B cell (primary cell): ENCODE data around the gene SAP30. TPM values are rescaled to one million over a fixed set of nuclear protein-coding genes. Genes with fewer than 3 reads are reported as not detected.

ENCODE experiments used
- ATAC-seq: fragments of 200-7000 bp; cut with Tn5 transposase; one replicate; pipeline ENCODE4 v1.10.0; 2021; ENCODE audit warnings: low read depth, mild to moderate bottlenecking, moderate number of reproducible peaks, moderate library complexity
- CTCF ChIA-PET: fragments of 350-600 bp; sonication (Branson Sonifier 250); formaldehyde crosslinking; loops from one replicate; lab custom pipeline; 2021; ENCODE audit warnings: antibody characterized with exemption, inconsistent platforms; lab: Charles Lee
- POLR2A ChIA-PET: fragments of 350-600 bp; sonication (Branson Sonifier 250); formaldehyde crosslinking; loops from one replicate; lab custom pipeline; 2021; ENCODE audit warnings: antibody characterized with exemption; lab: Charles Lee
- DNase-seq: peaks from one replicate; pipeline ENCODE4 v3.0.0; 2013
- H2AFZ ChIP-seq: 2 replicates; pipeline ENCODE4 v1.6.1; 2012; ENCODE audit warnings: mild to moderate bottlenecking, low read depth, low read length; ENCODE audit not compliant: insufficient read depth, poor library complexity, severe bottlenecking
- H3K27ac ChIP-seq, 2 donors: 1 replicate in 1 of 2; 2 replicates in 1 of 2; pipeline ENCODE4 v1.5.1; 2012 to 2013; ENCODE audit warnings: low read length in 2 of 2, mild to moderate bottlenecking in 2 of 2, moderate library complexity in 1 of 2
- H3K27me3 ChIP-seq, 4 experiments: fragments of 200-600 bp in 1 of 4; sonication (generic) in 1 of 4; replicated peaks in 1 of 4; 1 replicate in 2 of 4; 2 replicates in 2 of 4; pipeline versions ENCODE4 v1.6.1 to v1.7.0; 2013 to 2016; ENCODE audit warnings: low read length in 3 of 4, mild to moderate bottlenecking in 2 of 4, mixed read lengths in 1 of 4, moderate library complexity in 1 of 4; ENCODE audit not compliant: insufficient read depth in 4 of 4, control insufficient read depth in 3 of 4; ENCODE audit errors: control extremely low read depth in 1 of 4
- H3K36me3 ChIP-seq, 2 experiments: replicated peaks in 1 of 2; 1 replicate in 1 of 2; 2 replicates in 1 of 2; pipeline versions ENCODE4 v1.6.1 to v1.7.1; 2013; ENCODE audit warnings: low read length in 1 of 2; ENCODE audit not compliant: insufficient read depth in 2 of 2, control insufficient read depth in 1 of 2; ENCODE audit errors: control extremely low read depth in 1 of 2, extremely low read depth in 1 of 2
- H3K4me1 ChIP-seq, 2 donors: fragments of 200-600 bp in 1 of 2; sonication (generic) in 1 of 2; 1 replicate in 1 of 2; 2 replicates in 1 of 2; pipeline versions ENCODE4 v1.5.1 to v1.6.1; 2013 to 2017; ENCODE audit warnings: low read length in 2 of 2; ENCODE audit not compliant: control insufficient read depth in 2 of 2, insufficient read depth in 2 of 2
- H3K4me2 ChIP-seq: replicated peaks from 2 replicates; pipeline ENCODE3; 2012; ENCODE audit warnings: mild to moderate bottlenecking, low read depth, low read length; ENCODE audit not compliant: poor library complexity, severe bottlenecking
- H3K4me3 ChIP-seq, 5 experiments: fragments of 200-600 bp in 1 of 5; sonication (generic) in 1 of 5; 1 replicate in 3 of 5; 2 replicates in 2 of 5; pipeline versions ENCODE4 v1.5.1 to v1.7.0; 2011 to 2016; ENCODE audit warnings: low read length in 4 of 5, mild to moderate bottlenecking in 4 of 5, low read depth in 2 of 5, control low read depth in 1 of 5, moderate library complexity in 1 of 5; ENCODE audit not compliant: insufficient read depth in 1 of 5; ENCODE audit errors: control extremely low read depth in 1 of 5, extremely low read depth in 1 of 5
- H3K79me2 ChIP-seq: fragments of 200-600 bp; sonication (generic); one replicate; pipeline ENCODE4 v1.6.0; 2016; ENCODE audit warnings: low read length; ENCODE audit not compliant: control insufficient read depth, insufficient read depth
- H3K9ac ChIP-seq: fragments of 200-600 bp; sonication (generic); 2 replicates; pipeline ENCODE4 v1.6.1; 2017; ENCODE audit warnings: mild to moderate bottlenecking, low read length, moderate library complexity
- H3K9me3 ChIP-seq, 3 donors: one replicate each; pipeline versions ENCODE4 v1.6.1 to v1.7.1; 2013; ENCODE audit warnings: low read length in 2 of 3; ENCODE audit not compliant: control insufficient read depth in 2 of 3, insufficient read depth in 1 of 3; ENCODE audit errors: control extremely low read depth in 1 of 3
- H4K20me1 ChIP-seq: 2 replicates; pipeline ENCODE4 v1.6.0; 2012; ENCODE audit warnings: mild to moderate bottlenecking, low read length; ENCODE audit not compliant: insufficient read depth, control insufficient read depth, poor library complexity, severe bottlenecking
- H3K27ac Mint-ChIP-seq: one replicate; pipeline ENCODE4 v1.8.0; 2021; ENCODE audit warnings: mixed read lengths
- H3K27me3 Mint-ChIP-seq: one replicate; pipeline ENCODE4 v1.8.0; 2021; ENCODE audit warnings: mixed read lengths
- H3K4me1 Mint-ChIP-seq: one replicate; pipeline ENCODE4 v1.8.0; 2021; ENCODE audit warnings: mixed read lengths
- H3K4me3 Mint-ChIP-seq: one replicate; pipeline ENCODE4 v1.8.0; 2021; ENCODE audit warnings: mixed read lengths
- H3K9me3 Mint-ChIP-seq: one replicate; pipeline ENCODE4 v1.8.0; 2022; ENCODE audit warnings: mixed read lengths; ENCODE audit not compliant: insufficient read depth
- EZH2 ChIP-seq: IDR thresholded peaks from 2 replicates; pipeline ENCODE4 v1.6.1; 2012; ENCODE audit warnings: borderline replicate concordance, low read depth, mild to moderate bottlenecking, moderate library complexity, low read length; ENCODE audit not compliant: insufficient read depth, poor library complexity, severe bottlenecking
- WGBS: methylation state at CpG from one replicate; pipeline ENCODE4 v1.1.5; 2013; ENCODE audit warnings: missing lambda C conversion rate; ENCODE audit not compliant: insufficient coverage; 5-methylcytosine and 5-hydroxymethylcytosine counted together
- intact Hi-C: fragments of 100-400 bp; cut with micrococcal nuclease; formaldehyde crosslinking; loops from one replicate; pipeline ENCODE4 v1.10.0; 2022
- polyA plus RNA-seq: library from polyadenylated mRNA; depleted of rRNA; stranded (reverse); fragments of >200 nt; gene quantifications from 2 replicates; pipeline ENCODE4 v1.2.3, GENCODE V29; 2012
- total RNA-seq, 2 donors: library from RNA; stranded (reverse); fragments of 120-200 nt in 1 of 2; gene quantifications; 1 replicate in 1 of 2; 2 replicates in 1 of 2; pipeline versions ENCODE4 v1.2.3 to v1.2.4, GENCODE V29; 2013 to 2022
- TF ChIP-seq, protein P1 (sequence below): fragments of 200-600 bp; IDR thresholded peaks from one replicate; pipeline ENCODE4 v1.8.0; 2022; ENCODE audit warnings: antibody characterized with exemption, mild to moderate bottlenecking

Gene SAP30
- total and polyA plus RNA-seq, 2 donors (not counting 1 experiment from before 2014, with no cell fraction given), result 2.5 to 3.5 TPM

DNA sequence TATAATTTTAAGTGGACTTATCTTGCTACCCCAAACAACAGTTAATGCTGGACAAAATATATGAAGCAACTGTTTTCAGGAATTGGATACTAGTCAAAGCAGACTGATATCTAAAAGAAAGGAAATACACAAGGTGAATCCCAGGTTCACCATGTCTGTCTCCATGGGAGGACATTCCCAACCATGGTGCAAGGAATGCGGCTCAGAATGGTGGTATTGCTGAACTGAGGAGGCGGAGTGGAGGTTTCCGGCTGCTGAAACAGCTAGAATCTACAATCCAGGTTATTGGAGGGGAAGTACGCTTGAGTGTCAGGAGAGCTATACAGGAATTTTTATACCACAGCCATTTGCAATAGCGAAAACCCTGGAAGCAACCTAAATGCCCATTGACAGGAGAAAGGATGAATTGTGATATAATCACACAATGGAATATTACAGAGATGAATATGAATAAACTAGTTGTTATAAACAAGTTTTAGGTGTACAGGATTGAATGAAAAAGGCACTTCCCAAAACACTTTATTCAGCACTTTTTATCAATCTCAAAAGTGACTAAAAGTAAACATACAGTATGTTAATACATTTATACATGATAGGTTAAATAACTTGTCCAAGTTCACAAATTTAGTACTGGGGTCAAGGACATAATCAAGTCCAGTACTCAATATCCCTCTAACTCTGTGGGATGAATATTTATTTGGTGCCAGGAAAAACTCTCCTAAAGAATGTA is 45.6 kb upstream of the SAP30 start:
- ChIA-PET POLR2A (no interaction called here), CTCF (interaction anchor here (9.6 kb wide), 1 partner anchor 90 kb away, joined by 307 read pairs; no protein-coding TSS in a partner anchor)
- no peaks in the 10 kb centered on the region for H3K9me3 Mint-ChIP-seq
- H3K4me3 Mint-ChIP-seq, result no peak overlapping the region
- intact Hi-C loops, result no loop called here
- H3K4me1 Mint-ChIP-seq, result no peaks in the 10 kb centered on the region
- H3K4me2 ChIP-seq, result no peak overlapping the region
- TF ChIP-seq EZH2, result no peak
- TF ChIP-seq, protein P1, sequence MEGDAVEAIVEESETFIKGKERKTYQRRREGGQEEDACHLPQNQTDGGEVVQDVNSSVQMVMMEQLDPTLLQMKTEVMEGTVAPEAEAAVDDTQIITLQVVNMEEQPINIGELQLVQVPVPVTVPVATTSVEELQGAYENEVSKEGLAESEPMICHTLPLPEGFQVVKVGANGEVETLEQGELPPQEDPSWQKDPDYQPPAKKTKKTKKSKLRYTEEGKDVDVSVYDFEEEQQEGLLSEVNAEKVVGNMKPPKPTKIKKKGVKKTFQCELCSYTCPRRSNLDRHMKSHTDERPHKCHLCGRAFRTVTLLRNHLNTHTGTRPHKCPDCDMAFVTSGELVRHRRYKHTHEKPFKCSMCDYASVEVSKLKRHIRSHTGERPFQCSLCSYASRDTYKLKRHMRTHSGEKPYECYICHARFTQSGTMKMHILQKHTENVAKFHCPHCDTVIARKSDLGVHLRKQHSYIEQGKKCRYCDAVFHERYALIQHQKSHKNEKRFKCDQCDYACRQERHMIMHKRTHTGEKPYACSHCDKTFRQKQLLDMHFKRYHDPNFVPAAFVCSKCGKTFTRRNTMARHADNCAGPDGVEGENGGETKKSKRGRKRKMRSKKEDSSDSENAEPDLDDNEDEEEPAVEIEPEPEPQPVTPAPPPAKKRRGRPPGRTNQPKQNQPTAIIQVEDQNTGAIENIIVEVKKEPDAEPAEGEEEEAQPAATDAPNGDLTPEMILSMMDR, result no peak
- no peak overlapping the region for H3K27ac Mint-ChIP-seq
- 100% methylated on average over 3 of the region's 5 CpGs for WGBS
- no peaks in the 10 kb centered on the region for H3K27me3 ChIP-seq
- no peak overlapping the region for H2AFZ ChIP-seq
- no peaks in the 10 kb centered on the region for H3K9me3 ChIP-seq
- ATAC-seq, result no peak
- no peak overlapping the region for H3K9ac ChIP-seq
- H3K4me3 ChIP-seq, result no peak overlapping the region
- no peaks in the 10 kb centered on the region for H3K4me1 ChIP-seq
- H3K27me3 Mint-ChIP-seq, result no peaks in the 10 kb centered on the region
- H4K20me1 ChIP-seq, result no peaks in the 10 kb centered on the region
- H3K36me3 ChIP-seq, result peaks cover 5 to 12% of the 10 kb centered on the region in 2 experiments
- no peak for DNase-seq
- H3K79me2 ChIP-seq, result no peaks in the 10 kb centered on the region
- no peak overlapping the region for H3K27ac ChIP-seq

- no peak for TF ChIP-seq EZH2
- TF ChIP-seq, protein P1, result no peak
- peaks cover 16% of the 10 kb centered on the region for H3K4me1 Mint-ChIP-seq
- POLR2A ChIA-PET, result no interaction called here
- no peak overlapping the region for H3K9ac ChIP-seq
- DNase-seq (no peak), ATAC-seq (no peak)
- H3K27me3 ChIP-seq, result no peaks in the 10 kb centered on the region
- intact Hi-C loops, result no loop called here
- H3K9me3 Mint-ChIP-seq, result no peaks in the 10 kb centered on the region
- H3K27me3 Mint-ChIP-seq, result no peaks in the 10 kb centered on the region
- WGBS, result 100% methylated on average over 2 of the region's 5 CpGs
- H3K9me3 ChIP-seq, result no peaks in the 10 kb centered on the region
- H3K27ac Mint-ChIP-seq, result no peak overlapping the region
- H3K4me3 Mint-ChIP-seq, result no peak overlapping the region
- no peak overlapping the region for H2AFZ ChIP-seq
- H3K4me3 ChIP-seq, result no peak overlapping the region
- H3K4me2 ChIP-seq, result no peak overlapping the region
- H4K20me1 ChIP-seq, result no peaks in the 10 kb centered on the region
- H3K4me1 ChIP-seq, result peaks cover 11 to 13% of the 10 kb centered on the region in 2 donors
- CTCF ChIA-PET, result interaction anchor here (1.1 kb wide), 1 partner anchor 90 kb away, joined by 3 read pairs; no protein-coding TSS in a partner anchor
- no peaks in the 10 kb centered on the region for H3K79me2 ChIP-seq
- peaks cover 3% of the 10 kb centered on the region in 2 experiments for H3K36me3 ChIP-seq
- H3K27ac ChIP-seq, result no peak overlapping the region
Measured at GRCh38 chr4:173328236-173328901, 42.4 kb upstream of the SAP30 start.
